Nephron progenitor cell (in vitro differentiated cells): ENCODE measurements around the gene ROR2.

Experiments used
- DNase-seq: peaks from one replicate; pipeline ENCODE4 v3.0.0; 2021
- H3K27ac Mint-ChIP-seq: 2 replicates; pipeline ENCODE4 v1.8.0; 2021; ENCODE audit warnings: mild to moderate bottlenecking, moderate library complexity, mixed read lengths
- H3K27me3 Mint-ChIP-seq: 2 replicates; pipeline ENCODE4 v1.8.0; 2021; ENCODE audit warnings: mild to moderate bottlenecking, low read depth, mixed read lengths; ENCODE audit not compliant: poor library complexity
- H3K36me3 Mint-ChIP-seq: 2 replicates; pipeline ENCODE4 v1.8.0; 2021; ENCODE audit warnings: low read depth, mixed read lengths
- H3K4me1 Mint-ChIP-seq: 2 replicates; pipeline ENCODE4 v1.8.0; 2021; ENCODE audit warnings: mixed read lengths
- H3K4me3 Mint-ChIP-seq: 2 replicates; pipeline ENCODE4 v1.8.0; 2021; ENCODE audit warnings: mild to moderate bottlenecking, moderate library complexity, mixed read lengths
- H3K9me3 Mint-ChIP-seq: 2 replicates; pipeline ENCODE4 v1.8.0; 2021; ENCODE audit warnings: mild to moderate bottlenecking, moderate library complexity, mixed read lengths
- CTCF ChIP-seq: fragments of 200-600 bp; sonication (generic); IDR thresholded peaks from 2 replicates; pipeline ENCODE4 v1.5.0; 2021; ENCODE audit warnings: antibody characterized with exemption

The ROR2 gene

GRCh38 chr9:91781116-91781515 is 168.9 kb downstream of the ROR2 start:
- no peak for DNase-seq
- Mint-ChIP-seq H3K9me3 (peaks cover 13% of the 10 kb centered on the region), H3K27me3 (no peaks in the 10 kb centered on the region)

GRCh38 chr9:91778031-91778430 is 172.0 kb downstream of the ROR2 start:
- peaks cover 29% of the 10 kb centered on the region for H3K36me3 Mint-ChIP-seq
- H3K9me3 Mint-ChIP-seq, result peaks cover 3% of the 10 kb centered on the region
- no peak for DNase-seq
- no peak overlapping the region for H3K27ac Mint-ChIP-seq
- no peak overlapping the region for H3K4me3 Mint-ChIP-seq
- TF ChIP-seq CTCF, result no peak
- H3K27me3 Mint-ChIP-seq, result no peaks in the 10 kb centered on the region
- peaks cover 83% of the 10 kb centered on the region for H3K4me1 Mint-ChIP-seq

More at GRCh38 chr9:91781116-91781515, 168.9 kb downstream of the ROR2 start:
- Mint-ChIP-seq H3K36me3 (peaks cover 53% of the 10 kb centered on the region), H3K27ac (peak overlapping the region; percentile 72), H3K4me1 (peaks cover 81% of the 10 kb centered on the region), H3K4me3 (no peak overlapping the region)
- TF ChIP-seq CTCF, result no peak

- Mint-ChIP-seq H3K4me1 (peaks cover 83% of the 10 kb centered on the region), H3K27me3 (no peaks in the 10 kb centered on the region), H3K9me3 (no peaks in the 10 kb centered on the region), H3K4me3 (no peak overlapping the region), H3K36me3 (peaks cover 22% of the 10 kb centered on the region), H3K27ac (peak overlapping the region; percentile 46)
- DNase-seq, result no peak
- no peak for TF ChIP-seq CTCF
Measured at GRCh38 chr9:91777292-91777830, 172.7 kb downstream of the ROR2 start.

- H3K27ac Mint-ChIP-seq, result no peak overlapping the region
- peaks cover 20% of the 10 kb centered on the region for H3K36me3 Mint-ChIP-seq
- no peaks in the 10 kb centered on the region for H3K9me3 Mint-ChIP-seq
- no peaks in the 10 kb centered on the region for H3K27me3 Mint-ChIP-seq
- peaks cover 83% of the 10 kb centered on the region for H3K4me1 Mint-ChIP-seq
- no peak overlapping the region for H3K4me3 Mint-ChIP-seq
- no peak for DNase-seq
- TF ChIP-seq CTCF, result no peak
Measured at GRCh38 chr9:91776409-91777291, 173.4 kb downstream of the ROR2 start.

- DNase-seq, result no peak
- H3K4me3 Mint-ChIP-seq, result peak overlapping the region; percentile 27
- H3K36me3 Mint-ChIP-seq, result peaks cover 16% of the 10 kb centered on the region
- no peaks in the 10 kb centered on the region for H3K9me3 Mint-ChIP-seq
- H3K27ac Mint-ChIP-seq, result no peak overlapping the region
- H3K27me3 Mint-ChIP-seq, result no peaks in the 10 kb centered on the region
- TF ChIP-seq CTCF, result no peak
- peaks cover 83% of the 10 kb centered on the region for H3K4me1 Mint-ChIP-seq
Measured at GRCh38 chr9:91775708-91776028, 174.4 kb downstream of the ROR2 start.
